ENCODE data around the gene IL1RAPL2. TPM values are rescaled to one million over a fixed set of nuclear protein-coding genes. Genes with fewer than 3 reads are reported as not detected.
"Not testable (repeated sequence)": the region's sequence is repeated elsewhere in the genome, so short reads cannot be mapped to it uniquely, and the experiment has no call there.

IL1RAPL2 gene
- total and polyA plus RNA-seq, 2 of the 8 experiments (the other 6 are each of a cell fraction or from before 2014, with no cell fraction given) = 0.20 to 1.3 TPM

GRCh38 chrX:104542447-104542846, 23.6 kb upstream of the IL1RAPL2 start:
- H2BK12ac ChIP-seq (ENCODE audit: low read depth, low read length); H4K8ac ChIP-seq (ENCODE audit: extremely low read depth, insufficient read depth, low read length); H3K36me3 ChIP-seq (ENCODE audit: control insufficient read depth in 2 of 4, insufficient read depth in 4 of 4, low read length in 3 of 4); H2BK20ac ChIP-seq (ENCODE audit: low read length); H3K27me3 ChIP-seq (replicated peaks in 1 of 4; ENCODE audit: control insufficient read depth in 3 of 4, extremely low read depth in 1 of 4, insufficient read depth in 3 of 4, low read length in 3 of 4); H3K79me2 ChIP-seq (ENCODE audit: control insufficient read depth in 1 of 2, insufficient read depth in 2 of 2, low read length in 2 of 2); H4K91ac ChIP-seq (replicated peaks; ENCODE audit: insufficient read length, low read length); H3K79me1 ChIP-seq (ENCODE audit: low read depth, low read length); H2BK5ac ChIP-seq (ENCODE audit: low read depth, low read length); CTCF ChIA-PET (ENCODE audit: partially characterized antibody); H3K14ac ChIP-seq (ENCODE audit: insufficient read length); FAIRE-seq; H3K4ac ChIP-seq (replicated peaks; ENCODE audit: insufficient read length, low read depth, low read length); H3K4me2 ChIP-seq (ENCODE audit: insufficient read depth in 1 of 2, low read depth in 2 of 2, low read length in 2 of 2); H3K23ac ChIP-seq (ENCODE audit: insufficient read length); H2BK120ac ChIP-seq (replicated peaks; ENCODE audit: low read depth, low read length); H3K56ac ChIP-seq (replicated peaks; ENCODE audit: insufficient read length, low read depth, low read length); H3K4me1 ChIP-seq (replicated peaks in 1 of 4; ENCODE audit: control insufficient read depth in 3 of 4, insufficient read depth in 4 of 4, low read length in 3 of 4); H4K5ac ChIP-seq (ENCODE audit: insufficient read length, low read depth, low read length); H2AK5ac ChIP-seq (ENCODE audit: low read depth, low read length); H3K23me2 ChIP-seq (ENCODE audit: low read depth, low read length); H2AFZ ChIP-seq (ENCODE audit: low read length); DNase-seq (ENCODE audit: low read depth in 1 of 2, low spot score in 2 of 2); H3K9me3 ChIP-seq (ENCODE audit: insufficient read depth in 2 of 2, low read depth in 1 of 2, low read length in 1 of 2); H4K20me1 ChIP-seq (replicated peaks in 1 of 2; ENCODE audit: control insufficient read depth in 1 of 2, insufficient read depth in 2 of 2, low read length in 2 of 2); H2BK15ac ChIP-seq (ENCODE audit: low read length); H3K18ac ChIP-seq (ENCODE audit: extremely low read depth, low read length); H3K4me3 ChIP-seq (ENCODE audit: extremely low read depth in 1 of 4, insufficient read depth in 2 of 4, low read depth in 3 of 4, low read length in 4 of 4); POLR2A ChIA-PET (ENCODE audit: partially characterized antibody); H3K9ac ChIP-seq (replicated peaks in 1 of 4; ENCODE audit: extremely low read depth in 1 of 4, low read depth in 3 of 4, low read length in 3 of 4); H3K27ac ChIP-seq (ENCODE audit: low read depth, low read length): not testable (repeated sequence)
- WGBS, 2 experiments (ENCODE audit: extremely low coverage in 1 of 2, insufficient coverage in 1 of 2, insufficient read length in 1 of 2, insufficient replicate concordance in 2 of 2, low coverage in 1 of 2, low lambda C conversion rate in 2 of 2, missing lambda C conversion rate in 1 of 2) = 44% methylated on average over 2 of the region's 2 CpGs; no CpG with 5 or more reads in 1 of the 2 experiments

Data from H1 (cell line).